K562 (cell line): ENCODE data around the gene ZFHX2. TPM values are rescaled to one million over a fixed set of nuclear protein-coding genes. Genes with fewer than 3 reads are reported as not detected.
"Not testable (repeated sequence)": the region's sequence is repeated elsewhere in the genome, so short reads cannot be mapped to it uniquely, and the experiment has no call there.

Source experiments
- ATAC-seq: fragments of 200-7000 bp; cut with Tn5 transposase; 3 replicates; pipeline ENCODE4 v1.9.1; 2020; ENCODE audit warnings: moderate library complexity
- BruUV-seq: library from RNA; stranded (reverse); fragments of 400-500 nt; replicated peaks from 2 replicates; lab custom pipeline; 2021; lab: Mats Ljungman, UMichigan
- CTCF ChIA-PET: fragments of 300-600 bp; formaldehyde crosslinking; extraction: SDS; loops from one replicate; lab custom pipeline; 2021; ENCODE audit warnings: low intra/inter-chr PET ratio; lab: Yijun Ruan, JAX
- POLR2A ChIA-PET: fragments of 300-600, 350-650 bp; sonication (Branson Sonifier 250); formaldehyde crosslinking; extraction: SDS; loops from one replicate; lab custom pipeline; 2021; ENCODE audit warnings: antibody characterized with exemption, inconsistent platforms; lab: Yijun Ruan, JAX
- DNase-seq, 4 experiments: peaks; one replicate each; pipeline versions ENCODE4 v3.0.0 to v3.0.0-alpha.2; 2011 to 2018; ENCODE audit warnings: low spot score in 3 of 4, mixed read lengths in 3 of 4; ENCODE audit errors: extremely low read depth in 1 of 4
- FAIRE-seq: peaks from 2 replicates; lab custom pipeline; 2011; peaks lifted over from hg19 to GRCh38; lab: Jason Lieb, UNC
- H2AFZ ChIP-seq: 2 replicates; pipeline ENCODE4 v1.6.0; 2011; ENCODE audit warnings: low read depth, low read length, control low read depth, inconsistent platforms
- H3K27ac ChIP-seq: fragments of 200-600 bp; 3 replicates; pipeline ENCODE4 v1.8.0; 2011; ENCODE audit warnings: low read depth, mild to moderate bottlenecking, control low read depth, inconsistent platforms, low read length, moderate library complexity, mixed read lengths; ENCODE audit errors: extremely low read depth
- H3K27me3 ChIP-seq, 2 experiments: fragments of 300-600 bp in 1 of 2; 2 replicates in 1 of 2; 3 replicates in 1 of 2; pipeline versions ENCODE4 v1.6.0 to v1.8.0; 2011; ENCODE audit warnings: inconsistent platforms in 2 of 2, low read length in 2 of 2, mild to moderate bottlenecking in 1 of 2, mixed read lengths in 1 of 2, moderate library complexity in 1 of 2; ENCODE audit not compliant: control insufficient read depth in 2 of 2, insufficient read depth in 2 of 2
- H3K36me3 ChIP-seq: fragments of 300-600 bp; 3 replicates; pipeline ENCODE4 v1.8.0; 2011; ENCODE audit warnings: mild to moderate bottlenecking, low read length, inconsistent platforms; ENCODE audit not compliant: control insufficient read depth, insufficient read depth
- H3K4me1 ChIP-seq, 2 experiments: fragments of 200-600 bp in 1 of 2; replicated peaks in 1 of 2; 2 replicates in 1 of 2; 3 replicates in 1 of 2; pipeline versions ENCODE4 v1.5.1 to v1.8.0; 2011; ENCODE audit warnings: inconsistent platforms in 2 of 2, low read length in 2 of 2, mild to moderate bottlenecking in 1 of 2, mixed read lengths in 1 of 2, moderate library complexity in 1 of 2; ENCODE audit not compliant: control insufficient read depth in 2 of 2, insufficient read depth in 2 of 2
- H3K4me2 ChIP-seq: 2 replicates; pipeline ENCODE4 v1.6.1; 2011; ENCODE audit warnings: low read length, control low read depth, inconsistent platforms, mixed read lengths; ENCODE audit not compliant: insufficient read depth
- H3K4me3 ChIP-seq: fragments of 200-600 bp; sonication (generic), shearing (Covaris generic); 2 replicates; pipeline ENCODE4 v1.5.1; 2016; ENCODE audit warnings: control low read depth, inconsistent platforms
- H3K79me2 ChIP-seq: fragments of 200-600 bp; 3 replicates; pipeline ENCODE4 v1.8.0; 2011; ENCODE audit warnings: low read length, inconsistent platforms; ENCODE audit not compliant: control insufficient read depth, insufficient read depth
- H3K9ac ChIP-seq, 2 experiments: 2 replicates each; pipeline versions ENCODE4 v1.6.0 to v1.6.1; 2011; ENCODE audit warnings: low read depth in 2 of 2, low read length in 2 of 2, control low read depth in 1 of 2, inconsistent platforms in 1 of 2, mild to moderate bottlenecking in 1 of 2, mixed read lengths in 1 of 2; ENCODE audit not compliant: insufficient read depth in 1 of 2
- H3K9me1 ChIP-seq: one replicate; pipeline ENCODE4 v1.6.0; 2011; ENCODE audit warnings: inconsistent platforms, mild to moderate bottlenecking, low read length, moderate library complexity; ENCODE audit not compliant: control insufficient read depth, insufficient read depth
- H3K9me3 ChIP-seq: replicated peaks from 2 replicates; pipeline ENCODE4 v1.5.1; 2011; ENCODE audit warnings: low read depth, low read length, inconsistent platforms; ENCODE audit not compliant: control insufficient read depth, insufficient read depth
- H4K20me1 ChIP-seq: replicated peaks from 2 replicates; pipeline ENCODE4 v1.6.1; 2011; ENCODE audit warnings: low read length, inconsistent platforms, mixed read lengths; ENCODE audit not compliant: control insufficient read depth, insufficient read depth
- ASH1L ChIP-seq: fragments of 450-650 bp; IDR thresholded peaks from 2 replicates; pipeline ENCODE4 v1.6.1; 2018; ENCODE audit warnings: borderline replicate concordance, mild to moderate bottlenecking, low read depth; ENCODE audit not compliant: partially characterized antibody
- MITF ChIP-seq: IDR thresholded peaks from 2 replicates; pipeline ENCODE4 v1.6.1; 2014; ENCODE audit warnings: antibody characterized with exemption
- ZFP30 ChIP-seq: fragments of 250-450 bp; sonication (Bioruptor Pico); IDR thresholded peaks from 2 replicates; pipeline ENCODE4 v1.8.0; 2022; ENCODE audit warnings: moderate library complexity, mild to moderate bottlenecking, inconsistent platforms, borderline replicate concordance
- WGBS: fragments of 100-300 bp; shearing (Covaris generic); methylation state at CpG from one replicate; pipeline ENCODE4 v1.1.6; 2016; ENCODE audit warnings: low coverage, mixed read lengths; ENCODE audit not compliant: insufficient coverage; ENCODE audit errors: missing lambda C conversion rate; 5-methylcytosine and 5-hydroxymethylcytosine counted together
- in situ Hi-C: fragments of 300-500 bp; cut with MboI; formaldehyde crosslinking; loops from 4 replicates; pipeline ENCODE4 v1.15.0; 2018; ENCODE audit warnings: inconsistent platforms, mixed read lengths
- intact Hi-C: fragments of 100-400 bp; cut with micrococcal nuclease; formaldehyde crosslinking; loops from 2 replicates; pipeline ENCODE4 v1.14.2; 2022
- polyA plus RNA-seq, 8 experiments: library from polyadenylated mRNA; depleted of rRNA in 4 of 8; stranded (reverse) in 5 of 8; unstranded in 3 of 8; fragments of >200 nt; fragmentation: Nextera tagmentation in 2 of 8; fragmentation: Illumina TruSeq in 1 of 8; extraction: Ambion mirVana in 2 of 8; extraction: Trizol in 1 of 8; gene quantifications; 2 replicates each; pipeline versions ENCODE4 v1.2.1 to v1.2.3, GENCODE V29; 2011 to 2014; ENCODE audit warnings: inconsistent platforms in 1 of 8, missing spikeins in 1 of 8
- total RNA-seq, 7 experiments: library from RNA; depleted of rRNA in 6 of 7; stranded (reverse); fragments of >200 nt in 6 of 7; fragmentation: Illumina TruSeq in 2 of 7; extraction: Trizol in 2 of 7; gene quantifications; 2 replicates each; pipeline versions ENCODE4 v1.2.1 to v1.2.3, GENCODE V29; 2011 to 2021; ENCODE audit warnings: low replicate concordance in 1 of 7

ZFHX2 gene
- total and polyA plus RNA-seq, 9 of the 15 experiments (the other 6 are each of a cell fraction or from before 2014, with no cell fraction given) = 0.06 to 0.11 (median 0.11) TPM; not detected in 4

GRCh38 chr14:23588884-23589598 lies 37.5 kb upstream of the ZFHX2 start (continued):
- TF ChIP-seq MITF = no peak
- TF ChIP-seq ZFP30 (CRISPR knock-in tag) = no peak

- ATAC-seq, POLR2A ChIA-PET, H3K79me2 ChIP-seq, H3K27me3 ChIP-seq, FAIRE-seq, H3K4me2 ChIP-seq, DNase-seq, in situ Hi-C loops, H4K20me1 ChIP-seq, H3K9me3 ChIP-seq, H3K4me1 ChIP-seq, H3K4me3 ChIP-seq, H2AFZ ChIP-seq, BruUV-seq, H3K9me1 ChIP-seq, CTCF ChIA-PET, H3K36me3 ChIP-seq, H3K27ac ChIP-seq, H3K9ac ChIP-seq: not testable (repeated sequence)
- intact Hi-C loops = loop anchor here (5.0 to 10.0 kb wide), 3 partner anchors 130 to 368 kb away; partner anchors contain the start of gene DHRS4
- 19% methylated on average over 7 of the region's 26 CpGs for WGBS
- peak; percentile 33 for TF ChIP-seq ASH1L
Observed at GRCh38 chr14:23584527-23585203, 33.1 kb upstream of the ZFHX2 start.
